Prostate gland (tissue), 2 donors: Measurements from ENCODE around the gene GAS6. TPM values are rescaled to one million over a fixed set of nuclear protein-coding genes. Genes with fewer than 3 reads are reported as not detected.

Experiments used
- DNase-seq: peaks from one replicate; pipeline ENCODE4 v3.0.0-alpha.2; 2019; ENCODE audit warnings: low spot score
- H3K27ac ChIP-seq, 2 donors: fragments of 200-600 bp; sonication (generic); 2 replicates each; pipeline ENCODE4 v1.5.1; 2017 to 2019
- H3K27me3 ChIP-seq: fragments of 200-600 bp; sonication (generic); replicated peaks from 2 replicates; pipeline ENCODE4 v1.5.1; 2019; ENCODE audit not compliant: insufficient read depth
- H3K36me3 ChIP-seq, 2 donors: fragments of 200-600 bp; sonication (generic); 1 replicate in 1 of 2; 2 replicates in 1 of 2; pipeline versions ENCODE4 v1.5.1 to v1.8.1; 2017 to 2019
- H3K4me1 ChIP-seq: fragments of 200-600 bp; sonication (generic); replicated peaks from 2 replicates; pipeline ENCODE4 v1.5.1; 2019
- H3K4me3 ChIP-seq, 2 donors: fragments of 200-600 bp; sonication (generic); 2 replicates each; pipeline ENCODE4 v1.5.1; 2017 to 2019
- H3K9me3 ChIP-seq: fragments of 200-600 bp; sonication (generic); 2 replicates; pipeline ENCODE4 v1.5.1; 2017
- CTCF ChIP-seq, 4 experiments: fragments of 200-600 bp in 2 of 4; fragments of 450-650 bp in 2 of 4; sonication (generic) in 2 of 4; IDR thresholded peaks; 1 replicate in 3 of 4; 2 replicates in 1 of 4; pipeline ENCODE4 v1.5.1; 2016 to 2019; ENCODE audit warnings: antibody characterized with exemption in 4 of 4, mild to moderate bottlenecking in 2 of 4, moderate library complexity in 2 of 4
- POLR2A ChIP-seq: fragments of 450-650 bp; IDR thresholded peaks from one replicate; pipeline ENCODE4 v1.6.1; 2016; ENCODE audit warnings: antibody characterized with exemption, mild to moderate bottlenecking
- POLR2AphosphoS5 ChIP-seq: sonication (generic); formaldehyde crosslinking; IDR thresholded peaks from one replicate; pipeline ENCODE4 v1.6.1; 2017; ENCODE audit warnings: antibody characterized with exemption
- WGBS: methylation state at CpG from one replicate; pipeline ENCODE4 v1.1.5; 2018; 5-methylcytosine and 5-hydroxymethylcytosine counted together
- intact Hi-C: fragments of 100-400 bp; cut with DNase I; formaldehyde crosslinking; loops from one replicate; pipeline ENCODE4 v1.14.2; 2022
- total RNA-seq, 2 donors: library from RNA; depleted of rRNA; stranded (reverse); fragments of >200 nt; gene quantifications; one replicate each; pipeline ENCODE4 v1.1.0, GENCODE V29; 2016

GAS6 gene
- total RNA-seq, 2 donors from 2014 or later, result 116 to 432 TPM

- 60% methylated on average over 32 of the region's 35 CpGs for WGBS
Observed at GRCh38 chr13:113776231-113777125, 87.4 kb downstream of the GAS6 start.

DNA sequence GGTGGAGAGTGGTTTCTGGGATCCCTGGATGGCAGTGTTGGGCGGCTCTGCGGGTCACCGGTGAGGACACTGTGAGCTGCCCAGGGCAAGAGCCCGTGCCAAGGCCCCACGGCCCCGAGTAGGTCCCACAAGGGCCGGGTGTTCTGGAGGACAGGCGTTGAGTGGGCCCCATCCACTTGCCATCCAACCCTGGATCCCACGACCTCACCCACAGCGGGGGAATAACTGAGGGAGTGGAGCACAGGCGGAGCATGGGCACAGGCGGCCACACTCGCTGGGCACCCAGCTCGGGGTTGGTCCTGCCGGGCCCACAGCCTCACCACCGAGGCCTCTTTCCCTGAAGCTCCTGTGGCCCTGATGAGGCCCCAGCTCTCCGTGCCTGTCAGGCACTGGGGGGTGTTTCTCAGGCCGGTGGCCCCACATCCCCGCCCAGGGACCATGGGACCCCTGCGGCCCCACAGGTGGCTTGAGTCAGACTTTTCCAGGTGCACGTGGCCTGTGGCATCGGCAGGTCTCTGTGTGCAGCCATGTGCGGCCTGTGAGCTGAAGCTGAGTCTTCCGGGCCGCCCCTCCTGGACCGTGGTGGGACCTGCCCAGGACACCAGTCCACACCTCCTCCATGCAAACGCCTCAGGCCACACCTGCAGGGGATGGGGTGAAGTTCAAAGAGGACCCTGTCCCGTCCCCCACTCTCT is 88.3 kb downstream of the GAS6 start:
- no peak for DNase-seq
- H3K9me3 ChIP-seq, result no peaks in the 10 kb centered on the region
- intact Hi-C loops, result no loop called here

More at GRCh38 chr13:113776231-113777125, 87.4 kb downstream of the GAS6 start:
- TF ChIP-seq CTCF (IDR thresholded peaks at IDR 0.05), result no peak
- no peak for TF ChIP-seq POLR2AphosphoS5
- TF ChIP-seq POLR2A, result no peak
- H3K36me3 ChIP-seq, result no peaks in the 10 kb centered on the region
- H3K4me3 ChIP-seq, result no peak overlapping the region
- peaks cover 6% of the 10 kb centered on the region for H3K27me3 ChIP-seq
- no peak for DNase-seq
- no peaks in the 10 kb centered on the region for H3K9me3 ChIP-seq
- intact Hi-C loops, result no loop called here
- H3K27ac ChIP-seq, result no peak overlapping the region
- no peaks in the 10 kb centered on the region for H3K4me1 ChIP-seq

DNA sequence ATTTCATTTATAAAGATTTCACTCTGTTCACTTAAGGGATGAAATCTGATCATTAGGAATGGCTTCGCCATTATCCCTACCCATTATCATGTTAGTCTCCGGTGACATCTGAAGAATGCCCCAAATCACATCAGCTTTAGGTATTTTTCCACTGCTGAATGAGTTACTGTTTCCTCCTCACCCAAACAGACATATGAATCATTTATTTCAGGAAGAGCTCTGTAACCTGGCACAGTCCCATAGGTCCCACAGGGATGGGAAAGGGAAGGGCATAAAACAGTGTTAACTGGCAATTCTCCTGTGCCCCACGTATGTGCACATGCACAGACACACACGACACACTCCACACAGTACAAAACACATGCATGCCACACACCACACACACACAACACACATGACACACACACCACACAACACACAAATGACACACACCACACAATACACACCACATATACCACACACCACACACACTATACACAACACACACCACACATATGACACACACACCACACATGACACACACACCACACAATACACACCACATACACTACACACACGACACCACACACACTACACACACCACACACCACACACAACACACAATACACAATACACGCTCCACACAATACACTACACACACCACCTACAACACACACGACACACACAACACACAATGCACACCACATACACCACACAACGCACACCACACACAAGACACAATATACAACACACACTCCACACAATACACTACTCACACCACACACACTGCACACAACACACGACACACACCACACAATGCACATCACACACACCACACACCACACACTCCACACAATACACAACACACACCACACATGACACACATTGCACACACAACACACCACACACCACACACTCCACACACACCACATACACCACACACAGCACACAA is 89.4 kb downstream of the GAS6 start:
- Histone ChIP-seq H3K4me3 (no peak overlapping the region), H3K36me3 (no peaks in the 10 kb centered on the region), H3K9me3 (no peaks in the 10 kb centered on the region), H3K4me1 (no peaks in the 10 kb centered on the region), H3K27me3 (peaks cover 6% of the 10 kb centered on the region), H3K27ac (no peak overlapping the region)
- WGBS, result 71% methylated on average over 9 of the region's 9 CpGs
- DNase-seq, result no peak
- intact Hi-C loops, result no loop called here
- TF ChIP-seq CTCF (IDR thresholded peaks at IDR 0.05) (no peak), POLR2AphosphoS5 (no peak), POLR2A (no peak)

More for the DNA sequence above, 88.3 kb downstream of the GAS6 start:
- Histone ChIP-seq H3K4me3 (no peak overlapping the region), H3K36me3 (no peaks in the 10 kb centered on the region), H3K4me1 (no peaks in the 10 kb centered on the region), H3K27me3 (peaks cover 6% of the 10 kb centered on the region), H3K27ac (no peak overlapping the region)
- WGBS, result 96% methylated on average over 14 of the region's 28 CpGs
- no peak for TF ChIP-seq POLR2AphosphoS5
- no peak for TF ChIP-seq CTCF (IDR thresholded peaks at IDR 0.05)
- no peak for TF ChIP-seq POLR2A

- Histone ChIP-seq H3K36me3 (no peaks in the 10 kb centered on the region), H3K4me1 (no peaks in the 10 kb centered on the region), H3K4me3 (no peak overlapping the region), H3K27me3 (peaks cover 3% of the 10 kb centered on the region), H3K9me3 (no peaks in the 10 kb centered on the region), H3K27ac (no peak overlapping the region)
- no peak for TF ChIP-seq POLR2AphosphoS5
- TF ChIP-seq CTCF (IDR thresholded peaks at IDR 0.05), result no peak
- TF ChIP-seq POLR2A, result no peak
- intact Hi-C loops, result no loop called here
- 60% methylated on average over 4 of the region's 4 CpGs for WGBS
- DNase-seq, result no peak
Observed at GRCh38 chr13:113771709-113772331, 92.1 kb downstream of the GAS6 start.
